B cell (primary cell): ENCODE data around the gene LRCH1. TPM values are rescaled to one million over a fixed set of nuclear protein-coding genes. Genes with fewer than 3 reads are reported as not detected.

ENCODE experiments used
- ATAC-seq: fragments of 200-7000 bp; cut with Tn5 transposase; one replicate; pipeline ENCODE4 v1.10.0; 2021; ENCODE audit warnings: low read depth, mild to moderate bottlenecking, moderate number of reproducible peaks, moderate library complexity
- CTCF ChIA-PET: fragments of 350-600 bp; sonication (Branson Sonifier 250); formaldehyde crosslinking; loops from one replicate; lab custom pipeline; 2021; ENCODE audit warnings: antibody characterized with exemption, inconsistent platforms; lab: Charles Lee
- POLR2A ChIA-PET: fragments of 350-600 bp; sonication (Branson Sonifier 250); formaldehyde crosslinking; loops from one replicate; lab custom pipeline; 2021; ENCODE audit warnings: antibody characterized with exemption; lab: Charles Lee
- DNase-seq: peaks from one replicate; pipeline ENCODE4 v3.0.0; 2013
- H2AFZ ChIP-seq: 2 replicates; pipeline ENCODE4 v1.6.1; 2012; ENCODE audit warnings: mild to moderate bottlenecking, low read depth, low read length; ENCODE audit not compliant: insufficient read depth, poor library complexity, severe bottlenecking
- H3K27ac ChIP-seq, 2 donors: 1 replicate in 1 of 2; 2 replicates in 1 of 2; pipeline ENCODE4 v1.5.1; 2012 to 2013; ENCODE audit warnings: low read length in 2 of 2, mild to moderate bottlenecking in 2 of 2, moderate library complexity in 1 of 2
- H3K27me3 ChIP-seq, 4 experiments: fragments of 200-600 bp in 1 of 4; sonication (generic) in 1 of 4; replicated peaks in 1 of 4; 1 replicate in 2 of 4; 2 replicates in 2 of 4; pipeline versions ENCODE4 v1.6.1 to v1.7.0; 2013 to 2016; ENCODE audit warnings: low read length in 3 of 4, mild to moderate bottlenecking in 2 of 4, mixed read lengths in 1 of 4, moderate library complexity in 1 of 4; ENCODE audit not compliant: insufficient read depth in 4 of 4, control insufficient read depth in 3 of 4; ENCODE audit errors: control extremely low read depth in 1 of 4
- H3K36me3 ChIP-seq, 2 experiments: replicated peaks in 1 of 2; 1 replicate in 1 of 2; 2 replicates in 1 of 2; pipeline versions ENCODE4 v1.6.1 to v1.7.1; 2013; ENCODE audit warnings: low read length in 1 of 2; ENCODE audit not compliant: insufficient read depth in 2 of 2, control insufficient read depth in 1 of 2; ENCODE audit errors: control extremely low read depth in 1 of 2, extremely low read depth in 1 of 2
- H3K4me1 ChIP-seq, 2 donors: fragments of 200-600 bp in 1 of 2; sonication (generic) in 1 of 2; 1 replicate in 1 of 2; 2 replicates in 1 of 2; pipeline versions ENCODE4 v1.5.1 to v1.6.1; 2013 to 2017; ENCODE audit warnings: low read length in 2 of 2; ENCODE audit not compliant: control insufficient read depth in 2 of 2, insufficient read depth in 2 of 2
- H3K4me2 ChIP-seq: replicated peaks from 2 replicates; pipeline ENCODE3; 2012; ENCODE audit warnings: mild to moderate bottlenecking, low read depth, low read length; ENCODE audit not compliant: poor library complexity, severe bottlenecking
- H3K4me3 ChIP-seq, 5 experiments: fragments of 200-600 bp in 1 of 5; sonication (generic) in 1 of 5; 1 replicate in 3 of 5; 2 replicates in 2 of 5; pipeline versions ENCODE4 v1.5.1 to v1.7.0; 2011 to 2016; ENCODE audit warnings: low read length in 4 of 5, mild to moderate bottlenecking in 4 of 5, low read depth in 2 of 5, control low read depth in 1 of 5, moderate library complexity in 1 of 5; ENCODE audit not compliant: insufficient read depth in 1 of 5; ENCODE audit errors: control extremely low read depth in 1 of 5, extremely low read depth in 1 of 5
- H3K79me2 ChIP-seq: fragments of 200-600 bp; sonication (generic); one replicate; pipeline ENCODE4 v1.6.0; 2016; ENCODE audit warnings: low read length; ENCODE audit not compliant: control insufficient read depth, insufficient read depth
- H3K9ac ChIP-seq: fragments of 200-600 bp; sonication (generic); 2 replicates; pipeline ENCODE4 v1.6.1; 2017; ENCODE audit warnings: mild to moderate bottlenecking, low read length, moderate library complexity
- H3K9me3 ChIP-seq, 3 donors: one replicate each; pipeline versions ENCODE4 v1.6.1 to v1.7.1; 2013; ENCODE audit warnings: low read length in 2 of 3; ENCODE audit not compliant: control insufficient read depth in 2 of 3, insufficient read depth in 1 of 3; ENCODE audit errors: control extremely low read depth in 1 of 3
- H4K20me1 ChIP-seq: 2 replicates; pipeline ENCODE4 v1.6.0; 2012; ENCODE audit warnings: mild to moderate bottlenecking, low read length; ENCODE audit not compliant: insufficient read depth, control insufficient read depth, poor library complexity, severe bottlenecking
- H3K27ac Mint-ChIP-seq: one replicate; pipeline ENCODE4 v1.8.0; 2021; ENCODE audit warnings: mixed read lengths
- H3K27me3 Mint-ChIP-seq: one replicate; pipeline ENCODE4 v1.8.0; 2021; ENCODE audit warnings: mixed read lengths
- H3K4me1 Mint-ChIP-seq: one replicate; pipeline ENCODE4 v1.8.0; 2021; ENCODE audit warnings: mixed read lengths
- H3K4me3 Mint-ChIP-seq: one replicate; pipeline ENCODE4 v1.8.0; 2021; ENCODE audit warnings: mixed read lengths
- H3K9me3 Mint-ChIP-seq: one replicate; pipeline ENCODE4 v1.8.0; 2022; ENCODE audit warnings: mixed read lengths; ENCODE audit not compliant: insufficient read depth
- CTCF ChIP-seq: fragments of 200-600 bp; IDR thresholded peaks from one replicate; pipeline ENCODE4 v1.8.0; 2022; ENCODE audit warnings: antibody characterized with exemption, mild to moderate bottlenecking
- EZH2 ChIP-seq: IDR thresholded peaks from 2 replicates; pipeline ENCODE4 v1.6.1; 2012; ENCODE audit warnings: borderline replicate concordance, low read depth, mild to moderate bottlenecking, moderate library complexity, low read length; ENCODE audit not compliant: insufficient read depth, poor library complexity, severe bottlenecking
- WGBS: methylation state at CpG from one replicate; pipeline ENCODE4 v1.1.5; 2013; ENCODE audit warnings: missing lambda C conversion rate; ENCODE audit not compliant: insufficient coverage; 5-methylcytosine and 5-hydroxymethylcytosine counted together
- intact Hi-C: fragments of 100-400 bp; cut with micrococcal nuclease; formaldehyde crosslinking; loops from one replicate; pipeline ENCODE4 v1.10.0; 2022
- polyA plus RNA-seq: library from polyadenylated mRNA; depleted of rRNA; stranded (reverse); fragments of >200 nt; gene quantifications from 2 replicates; pipeline ENCODE4 v1.2.3, GENCODE V29; 2012
- total RNA-seq, 2 donors: library from RNA; stranded (reverse); fragments of 120-200 nt in 1 of 2; gene quantifications; 1 replicate in 1 of 2; 2 replicates in 1 of 2; pipeline versions ENCODE4 v1.2.3 to v1.2.4, GENCODE V29; 2013 to 2022

The LRCH1 gene
- total and polyA plus RNA-seq, 2 donors (not counting 1 experiment from before 2014, with no cell fraction given) = 13.0 to 50.3 TPM

GRCh38 chr13:46543287-46543686 lies 9.7 kb upstream of the LRCH1 start:
- no peak overlapping the region for H3K4me2 ChIP-seq
- H3K27ac ChIP-seq = no peak overlapping the region
- H2AFZ ChIP-seq = no peak overlapping the region
- H3K9ac ChIP-seq = no peak overlapping the region
- H3K27ac Mint-ChIP-seq = no peak overlapping the region
- no peaks in the 10 kb centered on the region for H3K9me3 Mint-ChIP-seq
- H3K27me3 ChIP-seq = no peaks in the 10 kb centered on the region
- H3K9me3 ChIP-seq = no peaks in the 10 kb centered on the region
- H3K4me1 Mint-ChIP-seq = peaks cover 4% of the 10 kb centered on the region
- DNase-seq (no peak), ATAC-seq (no peak)
- 97% methylated on average over 2 of the region's 3 CpGs for WGBS
- H3K79me2 ChIP-seq = no peaks in the 10 kb centered on the region
- CTCF ChIA-PET = interaction anchor here (2.3 kb wide), 1 partner anchor 8 kb away, joined by 11 read pairs; no protein-coding TSS in a partner anchor
- H4K20me1 ChIP-seq = no peaks in the 10 kb centered on the region
- H3K36me3 ChIP-seq = no peaks in the 10 kb centered on the region
- peaks cover 2% of the 10 kb centered on the region for H3K27me3 Mint-ChIP-seq
- no peaks in the 10 kb centered on the region for H3K4me1 ChIP-seq
- POLR2A ChIA-PET = no interaction called here
- no peak overlapping the region for H3K4me3 ChIP-seq
- TF ChIP-seq EZH2 (no peak), CTCF (no peak)
- H3K4me3 Mint-ChIP-seq = no peak overlapping the region
- intact Hi-C loops = no loop called here

- Mint-ChIP-seq H3K27me3 (peaks cover 2% of the 10 kb centered on the region), H3K9me3 (no peaks in the 10 kb centered on the region), H3K4me1 (peaks cover 4% of the 10 kb centered on the region), H3K27ac (no peak overlapping the region), H3K4me3 (no peak overlapping the region)
- Histone ChIP-seq H3K9me3 (no peaks in the 10 kb centered on the region), H3K4me2 (no peak overlapping the region), H3K27ac (no peak overlapping the region), H3K4me1 (no peaks in the 10 kb centered on the region), H3K4me3 (no peak overlapping the region), H3K79me2 (no peaks in the 10 kb centered on the region), H3K36me3 (no peaks in the 10 kb centered on the region), H4K20me1 (no peaks in the 10 kb centered on the region), H2AFZ (no peak overlapping the region), H3K27me3 (no peaks in the 10 kb centered on the region), H3K9ac (no peak overlapping the region)
- TF ChIP-seq CTCF = no peak
- TF ChIP-seq EZH2 = no peak
- WGBS = 100% methylated on average over 2 of the region's 2 CpGs
- intact Hi-C loops = no loop called here
- CTCF ChIA-PET = no interaction called here
- ATAC-seq (no peak), DNase-seq (no peak)
- POLR2A ChIA-PET = no interaction called here
Observed at GRCh38 chr13:46544208-46544607, 8.8 kb upstream of the LRCH1 start.
